Measurements from ENCODE around the gene ANTXR1. TPM values are rescaled to one million over a fixed set of nuclear protein-coding genes. Genes with fewer than 3 reads are reported as not detected.

Gene ANTXR1
- total and polyA plus RNA-seq, 2 experiments from 2014 or later = 128 to 191 TPM

DNA sequence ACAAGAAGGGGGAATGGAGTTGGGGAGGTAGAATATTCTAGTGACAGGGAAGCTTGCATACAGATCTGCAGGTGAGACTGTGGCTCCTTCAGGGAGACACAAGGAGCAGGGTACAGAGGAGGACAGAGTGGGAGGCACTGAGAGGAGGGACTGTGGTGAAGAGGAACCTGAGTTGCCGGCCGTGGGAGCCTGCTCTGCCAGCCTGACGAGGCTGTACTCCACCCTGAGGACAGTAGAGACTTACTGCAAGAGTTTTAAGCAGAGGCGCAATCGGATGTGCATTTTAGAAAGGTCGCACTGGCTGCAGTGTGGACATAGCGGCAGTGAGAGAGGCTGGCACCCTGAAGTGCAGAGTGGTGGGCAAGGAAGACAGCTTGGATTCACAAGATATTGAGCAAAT, 188.3 kb downstream of the ANTXR1 start:
- TF ChIP-seq EZH2 (IDR thresholded peaks at IDR 0.05; ENCODE audit: insufficient read depth, poor library complexity, severe bottlenecking) (no peak), EZH2phosphoT487 (IDR thresholded peaks at IDR 0.05; ENCODE audit: insufficient read depth, low read depth) (no peak)
- Histone ChIP-seq H3K4me3 (no peak overlapping the region), H3K36me3 (ENCODE audit: low read depth) (peaks cover 17% of the 10 kb centered on the region; the same call in 1 of the 2 replicates), H3K79me2 (ENCODE audit: insufficient read depth) (no peaks in the 10 kb centered on the region), H3K4me2 (ENCODE audit: unreplicated experiment) (no peak overlapping the region), H3K9me3 (ENCODE audit: low read depth) (no peaks in the 10 kb centered on the region), H3K4me1 (ENCODE audit: insufficient read depth) (peaks cover 40% of the 10 kb centered on the region), H3K9me2 (ENCODE audit: insufficient read depth) (no peaks in the 10 kb centered on the region), H3K27ac (no peak overlapping the region), H4K20me1 (ENCODE audit: insufficient read depth) (no peaks in the 10 kb centered on the region), H3F3A (ENCODE audit: insufficient read depth) (peaks cover 43% of the 10 kb centered on the region), H3K9ac (no peak overlapping the region), H2AFZ (no peak overlapping the region), H3K27me3 (replicated peaks; ENCODE audit: insufficient read depth) (no peaks in the 10 kb centered on the region)
- in situ Hi-C loops (cut with MboI) = no loop called here
- DNase-seq = no peak
- WGBS, 2 experiments (ENCODE audit: low coverage in 1 of 2, low lambda C conversion rate in 2 of 2, missing lambda C conversion rate in 2 of 2) = 92 to 94% methylated on average over 7 of the region's 7 CpGs

- Histone ChIP-seq H3K27me3 (replicated peaks; ENCODE audit: insufficient read depth) (no peaks in the 10 kb centered on the region), H3K4me3 (no peak overlapping the region), H3F3A (ENCODE audit: insufficient read depth) (peaks cover 36% of the 10 kb centered on the region), H3K4me1 (ENCODE audit: insufficient read depth) (peaks cover 33% of the 10 kb centered on the region), H2AFZ (no peak overlapping the region), H3K79me2 (ENCODE audit: insufficient read depth) (no peaks in the 10 kb centered on the region), H3K9ac (no peak overlapping the region), H4K20me1 (ENCODE audit: insufficient read depth) (no peaks in the 10 kb centered on the region), H3K9me3 (ENCODE audit: low read depth) (no peaks in the 10 kb centered on the region), H3K27ac (peak overlapping the region; percentile 22), H3K36me3 (ENCODE audit: low read depth) (peaks cover 17% of the 10 kb centered on the region; the same call in 1 of the 2 replicates), H3K4me2 (ENCODE audit: unreplicated experiment) (no peak overlapping the region), H3K9me2 (ENCODE audit: insufficient read depth) (no peaks in the 10 kb centered on the region)
- WGBS, 2 experiments (ENCODE audit: low coverage in 1 of 2, low lambda C conversion rate in 2 of 2, missing lambda C conversion rate in 2 of 2) = 36 to 45% methylated on average over 3 of the region's 3 CpGs
- TF ChIP-seq EZH2 (IDR thresholded peaks at IDR 0.05; ENCODE audit: insufficient read depth, poor library complexity, severe bottlenecking) (no peak), EZH2phosphoT487 (IDR thresholded peaks at IDR 0.05; ENCODE audit: insufficient read depth, low read depth) (no peak)
- no peak for DNase-seq
- in situ Hi-C loops (cut with MboI) = no loop called here
Observed at GRCh38 chr2:69202327-69202726, 189.3 kb downstream of the ANTXR1 start.

DNA sequence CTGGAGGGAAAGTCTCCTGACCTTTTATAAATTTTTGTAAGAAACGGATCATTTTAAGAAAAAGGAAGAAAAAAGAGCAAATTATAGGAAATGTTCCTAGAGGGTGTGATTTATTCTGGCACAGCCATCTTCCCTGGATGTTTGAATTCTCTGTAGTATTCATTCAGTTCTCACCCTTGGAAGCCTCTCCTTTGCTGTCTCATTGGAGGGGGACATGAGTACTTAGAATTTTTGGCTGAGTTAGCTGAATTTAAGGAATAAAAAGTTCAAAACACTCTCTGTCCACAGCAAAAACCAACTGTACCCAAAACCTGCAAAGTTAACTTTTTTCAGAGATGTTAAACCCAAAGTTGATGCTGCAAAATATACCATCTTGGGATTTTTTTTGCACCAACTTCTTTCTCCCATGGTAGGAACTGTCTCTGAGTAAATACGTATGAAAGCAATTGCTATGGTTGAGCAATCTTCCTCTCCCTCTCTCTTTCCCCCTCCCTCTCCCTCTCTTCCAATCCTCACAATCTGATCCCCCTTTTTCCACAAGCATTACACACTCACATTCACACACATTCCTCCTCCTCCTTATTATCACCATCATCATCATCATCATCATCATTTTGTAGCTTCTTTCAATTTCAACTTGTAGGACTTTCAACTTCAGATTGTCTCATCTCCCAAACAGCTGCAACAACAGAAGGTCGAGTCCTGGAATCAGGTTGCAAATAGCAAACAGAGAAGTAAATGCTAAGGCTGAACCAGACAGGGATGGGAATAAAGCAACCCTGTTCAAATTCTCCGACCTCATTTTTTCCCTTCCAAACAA, 190.4 kb downstream of the ANTXR1 start:
- Histone ChIP-seq H3K79me2 (ENCODE audit: insufficient read depth) (no peaks in the 10 kb centered on the region), H3K4me2 (ENCODE audit: unreplicated experiment) (no peak overlapping the region), H3K27ac (peak overlapping the region; percentile 22), H3F3A (ENCODE audit: insufficient read depth) (peaks cover 32% of the 10 kb centered on the region), H3K9me3 (ENCODE audit: low read depth) (no peaks in the 10 kb centered on the region), H3K9ac (no peak overlapping the region), H3K27me3 (replicated peaks; ENCODE audit: insufficient read depth) (no peaks in the 10 kb centered on the region), H3K4me3 (no peak overlapping the region), H3K4me1 (ENCODE audit: insufficient read depth) (peaks cover 33% of the 10 kb centered on the region), H3K36me3 (ENCODE audit: low read depth) (0 out of 2 replicates have a peak, but pooled peaks cover 9% of the 10 kb centered on the region), H4K20me1 (ENCODE audit: insufficient read depth) (no peaks in the 10 kb centered on the region), H2AFZ (no peak overlapping the region), H3K9me2 (ENCODE audit: insufficient read depth) (no peaks in the 10 kb centered on the region)
- in situ Hi-C loops (cut with MboI) = no loop called here
- TF ChIP-seq EZH2phosphoT487 (IDR thresholded peaks at IDR 0.05; ENCODE audit: insufficient read depth, low read depth) (no peak), EZH2 (IDR thresholded peaks at IDR 0.05; ENCODE audit: insufficient read depth, poor library complexity, severe bottlenecking) (no peak)
- WGBS, 2 experiments (ENCODE audit: low coverage in 1 of 2, low lambda C conversion rate in 2 of 2, missing lambda C conversion rate in 2 of 2) = 62 to 63% methylated on average over 4 of the region's 4 CpGs
- no peak for DNase-seq

DNA sequence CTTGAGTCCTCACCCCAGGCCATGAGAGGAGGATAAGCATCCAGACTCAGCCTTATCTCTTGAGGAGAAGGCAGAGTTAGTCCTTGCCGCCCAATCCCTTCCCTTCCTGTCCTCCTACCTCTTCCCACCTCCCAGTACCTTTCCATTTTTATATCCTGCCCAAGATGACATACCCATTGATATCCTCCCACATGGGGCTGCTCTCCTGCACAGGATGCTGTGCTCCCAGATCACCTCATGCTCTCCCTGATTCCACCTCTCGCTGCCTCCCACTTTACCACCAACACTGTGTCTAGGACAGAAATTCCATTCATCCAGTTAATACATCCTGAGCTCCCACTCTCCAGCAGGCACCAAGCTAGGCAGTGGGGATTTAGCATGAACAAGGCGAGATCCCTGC, 191.7 kb downstream of the ANTXR1 start:
- Histone ChIP-seq H3K4me3 (no peak overlapping the region), H3K36me3 (ENCODE audit: low read depth) (0 out of 2 replicates have a peak, but pooled peaks cover 4% of the 10 kb centered on the region), H3K27me3 (replicated peaks; ENCODE audit: insufficient read depth) (no peaks in the 10 kb centered on the region), H3K9ac (no peak overlapping the region), H3K27ac (no peak overlapping the region), H3K9me2 (ENCODE audit: insufficient read depth) (no peaks in the 10 kb centered on the region), H3F3A (ENCODE audit: insufficient read depth) (peaks cover 20% of the 10 kb centered on the region), H3K4me2 (ENCODE audit: unreplicated experiment) (no peak overlapping the region), H3K79me2 (ENCODE audit: insufficient read depth) (no peaks in the 10 kb centered on the region), H4K20me1 (ENCODE audit: insufficient read depth) (no peaks in the 10 kb centered on the region), H2AFZ (no peak overlapping the region), H3K4me1 (ENCODE audit: insufficient read depth) (peaks cover 26% of the 10 kb centered on the region), H3K9me3 (ENCODE audit: low read depth) (no peaks in the 10 kb centered on the region)
- no peak for TF ChIP-seq EZH2 (IDR thresholded peaks at IDR 0.05; ENCODE audit: insufficient read depth, poor library complexity, severe bottlenecking)
- no peak for TF ChIP-seq EZH2phosphoT487 (IDR thresholded peaks at IDR 0.05; ENCODE audit: insufficient read depth, low read depth)
- DNase-seq = no peak
- WGBS, 2 experiments (ENCODE audit: low coverage in 1 of 2, low lambda C conversion rate in 2 of 2, missing lambda C conversion rate in 2 of 2) = 98 to 99% methylated on average over 3 of the region's 3 CpGs
- in situ Hi-C loops (cut with MboI) = no loop called here
